ENCODE data around the gene LAMA3. TPM values are rescaled to one million over a fixed set of nuclear protein-coding genes. Genes with fewer than 3 reads are reported as not detected.

The LAMA3 gene
- total RNA-seq, 3 donors from 2014 or later (not counting 1 experiment from before 2014, with no cell fraction given), result not detected

DNA sequence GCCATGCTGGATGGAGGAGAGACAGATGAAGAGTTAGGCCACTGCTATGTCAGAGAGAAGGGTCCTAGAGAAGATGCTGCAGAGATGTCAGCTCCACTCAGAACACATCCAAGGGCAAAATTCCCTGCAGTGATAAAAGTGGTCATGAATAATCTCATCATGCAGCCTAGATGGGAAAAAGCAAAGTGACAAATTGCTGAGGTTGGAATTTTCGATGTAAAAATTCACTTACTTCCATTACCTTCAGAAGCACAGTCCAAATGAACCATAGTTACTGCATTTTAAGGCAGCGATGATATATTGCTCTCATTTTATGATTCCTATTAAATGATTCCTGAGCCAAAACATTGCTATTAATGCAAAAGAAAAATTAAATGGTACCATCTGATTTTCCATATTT is 43.0 kb upstream of the LAMA3 start:
- Histone ChIP-seq H3K4me1 (ENCODE audit: control insufficient read depth, insufficient read depth, low read length) (no peaks in the 10 kb centered on the region), H3K27ac (ENCODE audit: low read length) (no peak overlapping the region), H3K36me3 (ENCODE audit: control insufficient read depth, insufficient read depth, low read length) (no peaks in the 10 kb centered on the region), H3K4me3 (ENCODE audit: low read length) (no peak overlapping the region), H3K9me3 (ENCODE audit: control insufficient read depth, insufficient read depth, low read length) (no peaks in the 10 kb centered on the region), H3K27me3 (ENCODE audit: control insufficient read depth, insufficient read depth, low read length) (no peaks in the 10 kb centered on the region)
- no peaks in the 10 kb centered on the region for H3K36me3 Mint-ChIP-seq
- WGBS (ENCODE audit: insufficient coverage), result 80% methylated on average over 2 of the region's 2 CpGs
- no peak for DNase-seq
- ATAC-seq, result no peak
- no peaks in the 10 kb centered on the region for H3K4me1 Mint-ChIP-seq
- H3K27ac Mint-ChIP-seq, result no peak overlapping the region
- H3K9me3 Mint-ChIP-seq, result no peaks in the 10 kb centered on the region
- TF ChIP-seq CTCF (IDR thresholded peaks at IDR 0.05), result no peak
- H3K27me3 Mint-ChIP-seq (ENCODE audit: low read depth in 2 of 2), result peaks cover 10 to 43% of the 10 kb centered on the region in 2 donors
- H3K4me3 Mint-ChIP-seq, result no peak overlapping the region
- intact Hi-C loops (cut with micrococcal nuclease), result no loop called here

DNA sequence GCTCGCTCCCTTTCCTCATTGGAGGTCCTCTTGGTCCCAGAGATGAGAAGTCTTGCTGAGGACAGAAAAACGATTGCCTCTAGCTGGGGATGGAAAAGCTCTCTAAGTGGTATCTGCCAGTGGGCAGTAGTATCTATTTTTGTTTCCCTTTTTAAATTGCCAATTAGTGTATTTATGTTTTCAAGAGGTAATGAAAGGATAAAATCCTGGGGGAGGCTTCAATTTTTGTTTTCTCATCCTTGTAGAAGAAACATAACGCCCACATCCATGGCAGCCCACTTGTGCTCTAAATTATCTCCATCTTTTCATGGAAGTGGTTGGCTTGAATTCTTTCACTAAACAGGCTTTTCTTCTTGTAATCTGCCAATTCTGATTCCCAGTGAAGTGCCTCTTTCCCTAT is 40.8 kb upstream of the LAMA3 start:
- WGBS (ENCODE audit: insufficient coverage), result 92% methylated on average over 3 of the region's 3 CpGs
- no peak overlapping the region for H3K4me3 Mint-ChIP-seq
- no peaks in the 10 kb centered on the region for H3K36me3 Mint-ChIP-seq
- H3K36me3 ChIP-seq (ENCODE audit: control insufficient read depth, insufficient read depth, low read length), result no peaks in the 10 kb centered on the region
- no peaks in the 10 kb centered on the region for H3K27me3 ChIP-seq (ENCODE audit: control insufficient read depth, insufficient read depth, low read length)
- H3K4me3 ChIP-seq (ENCODE audit: low read length), result no peak overlapping the region
- intact Hi-C loops (cut with micrococcal nuclease), result no loop called here
- H3K4me1 ChIP-seq (ENCODE audit: control insufficient read depth, insufficient read depth, low read length), result no peaks in the 10 kb centered on the region
- H3K4me1 Mint-ChIP-seq, result no peaks in the 10 kb centered on the region
- no peak for TF ChIP-seq CTCF (IDR thresholded peaks at IDR 0.05)
- no peak for DNase-seq
- no peaks in the 10 kb centered on the region for H3K9me3 ChIP-seq (ENCODE audit: control insufficient read depth, insufficient read depth, low read length)
- H3K27me3 Mint-ChIP-seq (ENCODE audit: low read depth in 2 of 2), result peaks cover 12 to 57% of the 10 kb centered on the region in 2 donors
- H3K27ac Mint-ChIP-seq, result no peak overlapping the region
- no peak for ATAC-seq
- no peaks in the 10 kb centered on the region for H3K9me3 Mint-ChIP-seq
- H3K27ac ChIP-seq (ENCODE audit: low read length), result no peak overlapping the region

DNA sequence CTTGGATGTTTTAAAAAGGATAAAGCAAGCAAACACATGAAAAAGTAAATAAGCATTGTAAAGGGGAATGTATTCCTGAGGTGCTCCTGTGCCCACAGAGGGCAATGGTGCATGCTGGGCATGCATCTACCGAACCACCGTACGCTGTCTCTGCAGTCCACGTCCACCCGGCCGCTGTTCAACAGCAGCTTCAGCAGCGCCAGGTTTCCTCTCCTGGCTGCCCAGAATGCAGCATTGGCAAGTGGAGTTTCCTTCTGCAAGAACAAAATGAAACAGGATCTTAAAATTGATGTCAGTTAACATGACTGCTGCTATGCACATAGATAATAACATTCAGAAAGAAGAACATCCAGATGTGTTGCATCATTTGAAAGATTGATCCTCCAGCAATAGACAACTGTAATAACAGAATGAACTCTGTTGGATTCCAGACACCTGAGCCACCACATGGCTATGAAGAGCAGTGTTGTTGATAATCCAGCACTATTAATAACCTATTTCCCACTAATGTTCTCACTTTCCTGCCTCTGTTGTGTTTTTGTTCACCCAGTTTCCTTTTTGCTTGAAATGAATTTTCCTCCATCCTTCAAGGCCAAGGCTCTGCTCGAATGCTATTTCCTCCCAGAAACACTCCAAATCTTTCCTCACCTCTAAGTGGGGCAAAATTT is 40.2 kb upstream of the LAMA3 start:
- no peak for TF ChIP-seq CTCF (IDR thresholded peaks at IDR 0.05)
- 46% methylated on average over 8 of the region's 8 CpGs for WGBS (ENCODE audit: insufficient coverage)
- intact Hi-C loops (cut with micrococcal nuclease), result no loop called here

More for the DNA sequence above, 40.2 kb upstream of the LAMA3 start:
- Histone ChIP-seq H3K4me3 (ENCODE audit: low read length) (no peak overlapping the region), H3K36me3 (ENCODE audit: control insufficient read depth, insufficient read depth, low read length) (no peaks in the 10 kb centered on the region), H3K4me1 (ENCODE audit: control insufficient read depth, insufficient read depth, low read length) (no peaks in the 10 kb centered on the region), H3K27me3 (ENCODE audit: control insufficient read depth, insufficient read depth, low read length) (no peaks in the 10 kb centered on the region), H3K27ac (ENCODE audit: low read length) (no peak overlapping the region), H3K9me3 (ENCODE audit: control insufficient read depth, insufficient read depth, low read length) (no peaks in the 10 kb centered on the region)
- Mint-ChIP-seq H3K4me1 (no peaks in the 10 kb centered on the region), H3K36me3 (no peaks in the 10 kb centered on the region), H3K9me3 (no peaks in the 10 kb centered on the region), H3K27ac (no peak overlapping the region), H3K27me3 (ENCODE audit: low read depth in 2 of 2) (peaks cover 12 to 57% of the 10 kb centered on the region in 2 donors), H3K4me3 (no peak overlapping the region)
- ATAC-seq, result no peak
- no peak for DNase-seq

Data from natural killer cell (primary cell).